GM23338 (cell line): ENCODE data around the gene PXK. TPM values are rescaled to one million over a fixed set of nuclear protein-coding genes. Genes with fewer than 3 reads are reported as not detected.

ENCODE experiments used
- ATAC-seq: fragments of 200-7000 bp; cut with Tn5 transposase; 3 replicates; pipeline ENCODE4 v1.9.1; 2020
- DNase-seq: peaks from one replicate; pipeline ENCODE4 v3.0.0-alpha.2; 2015; ENCODE audit warnings: low spot score
- H2AFZ ChIP-seq: fragments of 200-600 bp; sonication (generic); 2 replicates; pipeline ENCODE4 v1.8.0; 2016; ENCODE audit warnings: antibody characterized with exemption, mild to moderate bottlenecking, moderate library complexity
- H3F3A ChIP-seq: fragments of 200-600 bp; sonication (generic); replicated peaks from 2 replicates; pipeline ENCODE4 v1.8.0; 2017; ENCODE audit warnings: antibody characterized with exemption, mixed run types, low read depth
- H3K27ac ChIP-seq: fragments of 200-600 bp; sonication (generic); 2 replicates; pipeline ENCODE4 v1.6.1; 2016; ENCODE audit warnings: low read depth
- H3K27me3 ChIP-seq: fragments of 200-600 bp; sonication (generic); 2 replicates; pipeline ENCODE4 v1.8.0; 2016; ENCODE audit warnings: mild to moderate bottlenecking, mixed run types, moderate library complexity; ENCODE audit not compliant: insufficient read depth
- H3K36me3 ChIP-seq: fragments of 200-600 bp; sonication (generic); 2 replicates; pipeline ENCODE4 v1.8.0; 2016; ENCODE audit warnings: mild to moderate bottlenecking; ENCODE audit not compliant: insufficient read depth
- H3K4me1 ChIP-seq: fragments of 200-600 bp; sonication (generic); 2 replicates; pipeline ENCODE4 v1.8.0; 2016; ENCODE audit warnings: mild to moderate bottlenecking, moderate library complexity; ENCODE audit not compliant: insufficient read depth
- H3K4me2 ChIP-seq: fragments of 200-600 bp; sonication (generic); 2 replicates; pipeline ENCODE4 v1.7.1; 2017; ENCODE audit warnings: mixed run types
- H3K4me3 ChIP-seq: fragments of 200-600 bp; sonication (generic); 2 replicates; pipeline ENCODE4 v1.6.1; 2016; ENCODE audit warnings: mixed run types
- H3K79me2 ChIP-seq: fragments of 200-600 bp; sonication (generic); replicated peaks from 2 replicates; pipeline ENCODE4 v1.8.0; 2017; ENCODE audit warnings: mild to moderate bottlenecking; ENCODE audit not compliant: insufficient read depth
- H3K9me2 ChIP-seq: fragments of 200-600 bp; sonication (generic); 2 replicates; pipeline ENCODE4 v1.8.0; 2017; ENCODE audit not compliant: insufficient read depth
- H4K20me1 ChIP-seq: fragments of 200-600 bp; sonication (generic); replicated peaks from 2 replicates; pipeline ENCODE4 v1.8.0; 2017; ENCODE audit warnings: mild to moderate bottlenecking; ENCODE audit not compliant: insufficient read depth
- H3K27ac Mint-ChIP-seq: 2 replicates; pipeline ENCODE4 v1.8.0; 2020; ENCODE audit warnings: inconsistent platforms, mild to moderate bottlenecking, moderate library complexity, mixed read lengths
- H3K27me3 Mint-ChIP-seq: 3 replicates; pipeline ENCODE4 v1.8.0; 2022; ENCODE audit warnings: low read depth, mild to moderate bottlenecking, moderate library complexity, mixed read lengths, inconsistent platforms; ENCODE audit not compliant: insufficient read depth, poor library complexity
- H3K36me3 Mint-ChIP-seq: 3 replicates; pipeline ENCODE4 v1.8.0; 2021; ENCODE audit warnings: low read depth, mild to moderate bottlenecking, inconsistent platforms, moderate library complexity, mixed read lengths
- H3K4me1 Mint-ChIP-seq: 3 replicates; pipeline ENCODE4 v1.8.0; 2020; ENCODE audit warnings: mild to moderate bottlenecking, inconsistent platforms, mixed read lengths
- H3K4me3 Mint-ChIP-seq: 3 replicates; pipeline ENCODE4 v1.8.0; 2021; ENCODE audit warnings: moderate library complexity, mild to moderate bottlenecking, inconsistent platforms, mixed read lengths
- H3K9me3 Mint-ChIP-seq: 3 replicates; pipeline ENCODE4 v1.8.0; 2020; ENCODE audit warnings: moderate library complexity, mild to moderate bottlenecking, inconsistent platforms, mixed read lengths
- CREB1 ChIP-seq: fragments of 250-450 bp; sonication (Bioruptor Pico); IDR thresholded peaks from 2 replicates; pipeline ENCODE4 v1.5.0; 2020; ENCODE audit warnings: low read depth, mild to moderate bottlenecking, moderate library complexity
- ETS1 ChIP-seq: IDR thresholded peaks from 2 replicates; pipeline ENCODE4 v1.6.1; 2016; ENCODE audit warnings: antibody characterized with exemption
- EZH2phosphoT487 ChIP-seq: fragments of 200-600 bp; sonication (generic); IDR thresholded peaks from one replicate; pipeline ENCODE4 v1.8.1; 2018; ENCODE audit warnings: antibody characterized with exemption; ENCODE audit not compliant: unreplicated experiment
- JUNB ChIP-seq: IDR thresholded peaks from one replicate; pipeline ENCODE4 v1.6.1; 2016; ENCODE audit warnings: antibody characterized with exemption; ENCODE audit not compliant: unreplicated experiment
- NANOG ChIP-seq: IDR thresholded peaks from 2 replicates; pipeline ENCODE4 v1.6.1; 2016; ENCODE audit warnings: antibody characterized with exemption, borderline replicate concordance
- POLR2AphosphoS5 ChIP-seq: IDR thresholded peaks from 2 replicates; pipeline ENCODE4 v1.6.1; 2016; ENCODE audit warnings: antibody characterized with exemption, low read depth
- REST ChIP-seq: IDR thresholded peaks from one replicate; pipeline ENCODE4 v1.6.1; 2018; ENCODE audit warnings: antibody characterized with exemption; ENCODE audit not compliant: unreplicated experiment
- STAT1 ChIP-seq: IDR thresholded peaks from one replicate; pipeline ENCODE4 v1.6.1; 2016; ENCODE audit warnings: antibody characterized with exemption; ENCODE audit not compliant: unreplicated experiment
- ZNF114 ChIP-seq: fragments of 250-450 bp; sonication (Bioruptor Pico); IDR thresholded peaks from 2 replicates; pipeline ENCODE4 v1.5.0; 2020; ENCODE audit warnings: mild to moderate bottlenecking, moderate library complexity
- ZNF462 ChIP-seq: fragments of 250-450 bp; sonication (Bioruptor Pico); IDR thresholded peaks from 2 replicates; pipeline ENCODE4 v1.5.0; 2020; ENCODE audit warnings: mild to moderate bottlenecking, moderate library complexity
- polyA plus RNA-seq: library from polyadenylated mRNA; unstranded; fragments of >200 nt; fragmentation: Nextera tagmentation; extraction: Ambion mirVana; gene quantifications from 2 replicates; pipeline ENCODE4 v1.2.1, GENCODE V29; 2016
- total RNA-seq: library from RNA; depleted of rRNA; stranded (reverse); fragments of >200 nt; shearing (Covaris generic); gene quantifications from 2 replicates; pipeline ENCODE4 v1.2.3, GENCODE V29; 2014

PXK gene
- total and polyA plus RNA-seq, 2 experiments from 2014 or later, result 6.4 to 6.5 TPM

GRCh38 chr3:58419780-58420507 lies 87.3 kb downstream of the PXK start (continued):
- no peak for TF ChIP-seq CREB1 (CRISPR knock-in tag)
- no peak for TF ChIP-seq POLR2AphosphoS5
- no peak for TF ChIP-seq ZNF114 (CRISPR knock-in tag)
- no peak for TF ChIP-seq STAT1
- TF ChIP-seq REST, result no peak

GRCh38 chr3:58421004-58421403 lies 88.3 kb downstream of the PXK start:
- H3K4me3 Mint-ChIP-seq, result no peak overlapping the region

More at GRCh38 chr3:58421004-58421403, 88.3 kb downstream of the PXK start:
- H4K20me1 ChIP-seq, result peaks cover under 1% of the 10 kb centered on the region
- peaks cover 4% of the 10 kb centered on the region for H3F3A ChIP-seq
- H3K4me2 ChIP-seq, result no peak overlapping the region
- H3K36me3 ChIP-seq, result peaks cover 16% of the 10 kb centered on the region
- Mint-ChIP-seq H3K9me3 (no peaks in the 10 kb centered on the region), H3K27me3 (peaks cover 6% of the 10 kb centered on the region), H3K4me1 (peaks cover 6% of the 10 kb centered on the region), H3K36me3 (peaks cover 20% of the 10 kb centered on the region), H3K27ac (no peak overlapping the region)
- TF ChIP-seq ZNF462 (CRISPR knock-in tag), result no peak
- no peak for TF ChIP-seq REST
- TF ChIP-seq EZH2phosphoT487, result no peak
- TF ChIP-seq JUNB, result no peak
- TF ChIP-seq ETS1, result no peak
- no peak for TF ChIP-seq NANOG
- TF ChIP-seq POLR2AphosphoS5, result no peak
- no peaks in the 10 kb centered on the region for H3K4me1 ChIP-seq
- H3K4me3 ChIP-seq, result no peak overlapping the region
- no peaks in the 10 kb centered on the region for H3K79me2 ChIP-seq
- ATAC-seq, result no peak
- H2AFZ ChIP-seq, result no peak overlapping the region
- no peaks in the 10 kb centered on the region for H3K27me3 ChIP-seq
- no peaks in the 10 kb centered on the region for H3K9me2 ChIP-seq
- DNase-seq, result no peak
- H3K27ac ChIP-seq, result no peak overlapping the region
